ENCODE results near the gene UROC1.

Gene UROC1

DNA sequence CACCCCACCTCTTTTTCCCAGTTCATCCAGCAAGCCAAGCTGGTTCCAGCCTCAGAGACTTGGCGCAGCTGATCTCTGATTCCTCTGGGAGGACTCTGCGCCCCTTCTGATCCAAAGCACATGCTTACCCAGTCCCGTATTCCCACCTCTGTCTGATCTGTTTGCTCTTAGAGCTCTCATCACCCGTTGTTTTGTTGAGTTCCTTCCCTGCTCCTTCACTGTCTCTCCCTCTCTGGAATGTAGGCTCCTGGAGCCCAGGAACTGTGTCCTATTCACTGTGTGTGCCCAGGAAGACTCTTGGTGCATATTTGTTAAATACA is 40.6 kb downstream of the UROC1 start:
- no peak for DNase-seq

DNA sequence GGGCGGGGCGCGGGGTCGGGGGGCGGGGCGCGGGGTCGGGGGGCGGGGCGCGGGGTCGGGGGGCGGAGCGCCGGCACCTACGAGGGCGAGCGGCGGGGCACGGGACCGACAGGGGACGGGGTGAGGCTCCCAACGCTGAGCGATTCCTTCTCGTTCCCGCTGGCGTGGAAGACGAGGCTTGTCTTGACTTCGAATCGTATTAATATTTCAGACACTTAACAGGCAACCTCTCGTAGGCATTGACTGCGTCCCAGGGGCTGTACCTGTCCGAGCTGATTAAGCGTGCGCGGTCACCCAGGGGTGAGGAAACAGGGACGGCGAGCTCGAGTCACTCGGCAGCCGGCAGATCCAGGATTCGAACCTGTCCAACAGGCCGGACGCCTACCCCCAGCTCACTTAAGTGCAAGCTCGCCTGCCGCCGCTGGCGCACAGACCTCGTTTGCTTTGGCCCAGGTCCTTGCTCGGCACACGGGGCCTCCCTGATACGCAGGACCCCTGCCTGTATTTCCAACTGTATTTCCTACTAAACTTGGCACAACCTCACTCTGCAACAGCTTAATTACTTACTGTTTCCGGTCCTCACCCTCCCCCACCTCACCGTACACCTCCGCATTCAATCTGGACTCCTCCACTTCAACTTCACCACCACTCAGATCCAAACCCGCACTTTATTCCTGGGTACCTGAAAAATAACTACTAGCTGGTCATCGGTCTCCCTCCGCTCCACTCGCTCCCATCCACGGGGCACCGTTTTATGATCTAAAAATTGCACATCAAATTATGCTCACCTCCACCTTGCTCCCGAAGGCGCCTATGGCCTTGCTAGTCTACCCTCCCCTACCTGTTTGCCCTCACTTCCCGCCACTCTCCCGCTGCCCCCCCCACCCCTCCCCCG is 41.2 kb downstream of the UROC1 start:
- no peak for DNase-seq

DNA sequence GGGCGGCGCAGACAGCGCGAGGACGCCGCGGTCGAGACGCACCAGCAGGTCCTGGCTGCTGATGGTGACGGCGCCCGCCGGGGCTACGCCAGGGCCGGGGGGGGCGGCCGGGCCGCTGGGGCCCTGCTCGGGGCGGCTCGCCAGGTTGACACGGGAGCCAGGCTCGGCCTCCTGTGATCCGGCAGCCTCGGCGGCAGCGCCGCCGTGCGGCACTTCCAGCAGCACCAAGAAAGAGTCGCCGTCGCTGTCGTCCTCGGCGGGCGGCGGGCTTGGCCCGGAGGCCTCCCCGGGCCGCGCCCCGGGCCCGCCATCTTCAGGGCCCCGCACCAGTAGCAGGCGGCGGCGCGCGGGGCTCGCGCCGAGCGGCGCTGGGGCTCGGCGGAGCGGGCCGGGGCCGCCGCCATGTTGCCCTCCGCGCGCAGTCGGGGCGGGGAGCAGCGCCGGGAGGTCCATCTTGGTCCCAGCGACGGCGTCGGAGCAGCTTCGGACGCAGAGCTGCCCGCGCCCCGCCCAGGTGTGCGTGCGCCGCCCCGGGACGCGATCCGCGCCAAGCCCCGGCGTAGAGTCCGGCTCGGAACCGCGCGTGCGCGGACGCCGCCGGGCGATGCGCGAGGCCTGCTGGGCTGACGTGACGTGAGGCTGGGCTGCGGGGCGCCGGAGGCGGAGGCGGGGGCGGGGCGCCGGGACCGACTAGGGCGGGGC is 42.0 kb downstream of the UROC1 start, which contains the start of gene ZXDC:
TSS of gene ZXDC (minus strand) at position 479 of the 702 bp plus-strand sequence. CDS start at position 453, 26 bp downstream.
- peak; percentile 94 to 96 for DNase-seq

DNA sequence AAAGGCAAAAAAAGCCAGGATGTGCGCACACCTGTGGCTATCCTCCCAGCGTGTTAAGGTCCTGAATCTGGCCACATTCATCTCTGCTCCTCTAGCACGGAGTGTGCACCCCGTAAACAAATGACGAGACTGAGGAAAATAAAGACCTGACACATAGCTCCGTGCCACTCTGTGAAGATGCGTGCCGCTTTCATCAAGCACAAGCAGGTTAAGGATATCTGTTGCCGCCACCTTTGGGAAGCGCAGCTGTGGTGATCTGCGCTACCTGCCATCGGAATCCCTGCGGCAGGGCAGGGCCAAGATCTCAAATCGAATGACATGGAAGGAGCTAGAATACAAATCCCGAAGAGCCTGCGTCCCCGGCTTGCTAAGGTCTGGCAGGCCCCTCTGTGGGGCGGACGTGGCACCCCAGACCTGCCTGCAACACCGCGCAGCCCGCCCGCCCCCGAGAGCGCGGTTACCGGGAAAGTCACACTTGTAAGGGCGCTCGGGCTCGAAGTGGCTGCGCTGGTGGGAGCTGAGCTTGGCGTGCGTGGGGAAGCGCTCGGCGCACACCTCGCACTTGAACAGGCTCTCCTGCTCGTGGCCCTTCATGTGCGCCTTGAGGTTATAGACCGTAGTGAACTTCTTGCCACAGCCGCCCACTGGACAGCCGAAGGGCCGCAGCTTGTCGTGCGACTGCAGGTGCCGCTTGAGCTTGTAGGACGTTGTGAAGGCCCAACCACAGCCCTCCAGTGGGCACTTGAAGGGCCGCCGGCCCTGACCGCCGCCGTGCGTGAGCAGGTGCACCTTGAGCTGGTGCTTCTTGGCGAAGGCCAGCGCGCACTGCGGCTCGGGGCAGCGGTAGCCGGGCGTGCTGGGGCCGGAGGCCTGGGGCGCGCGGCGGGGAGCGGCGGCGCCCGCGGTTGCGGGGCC is 42.8 kb downstream of the UROC1 start:
- peak; percentile 23 to 42 for DNase-seq

DNA sequence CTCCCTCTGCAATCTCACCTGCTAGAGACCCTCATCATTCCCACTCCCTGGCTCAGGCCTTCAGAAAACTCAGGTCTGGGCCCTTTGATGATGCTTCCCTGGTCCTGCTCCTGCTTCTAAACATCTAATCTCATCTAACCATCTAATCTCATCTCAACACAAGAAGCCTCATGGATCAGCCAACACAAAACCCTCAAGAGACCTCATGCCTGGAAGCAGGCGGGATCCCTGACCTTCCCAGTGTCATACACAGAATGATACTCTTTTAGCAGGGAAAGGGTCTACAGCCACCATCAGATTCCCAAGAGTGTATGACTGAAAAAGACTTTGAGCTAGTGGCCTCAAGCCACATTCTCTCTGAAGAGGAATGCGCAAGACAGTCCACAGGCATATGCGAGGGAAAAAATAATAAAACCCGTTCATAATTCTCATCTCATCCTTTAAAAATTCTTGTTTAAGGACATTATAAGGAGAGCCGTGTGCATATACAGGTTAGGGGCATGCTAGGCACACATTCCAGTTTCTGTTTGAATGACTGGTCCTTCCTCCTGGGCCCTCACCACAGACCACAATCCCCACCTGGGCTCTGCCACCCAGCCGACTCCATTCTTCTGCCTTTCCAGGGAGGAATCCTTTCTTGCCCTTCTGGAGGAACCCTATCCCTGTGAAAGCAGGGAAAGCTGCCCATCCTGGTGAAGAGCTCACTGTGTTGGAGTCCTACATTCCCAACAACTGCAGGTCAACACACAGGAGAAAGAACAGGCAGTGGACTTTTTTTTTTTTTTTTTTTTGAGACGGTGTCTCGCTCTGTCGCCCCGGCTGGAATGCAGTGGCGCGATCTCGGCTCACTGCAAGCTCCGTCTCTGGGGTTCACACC is 44.0 kb downstream of the UROC1 start:
- DNase-seq = no peak

DNA sequence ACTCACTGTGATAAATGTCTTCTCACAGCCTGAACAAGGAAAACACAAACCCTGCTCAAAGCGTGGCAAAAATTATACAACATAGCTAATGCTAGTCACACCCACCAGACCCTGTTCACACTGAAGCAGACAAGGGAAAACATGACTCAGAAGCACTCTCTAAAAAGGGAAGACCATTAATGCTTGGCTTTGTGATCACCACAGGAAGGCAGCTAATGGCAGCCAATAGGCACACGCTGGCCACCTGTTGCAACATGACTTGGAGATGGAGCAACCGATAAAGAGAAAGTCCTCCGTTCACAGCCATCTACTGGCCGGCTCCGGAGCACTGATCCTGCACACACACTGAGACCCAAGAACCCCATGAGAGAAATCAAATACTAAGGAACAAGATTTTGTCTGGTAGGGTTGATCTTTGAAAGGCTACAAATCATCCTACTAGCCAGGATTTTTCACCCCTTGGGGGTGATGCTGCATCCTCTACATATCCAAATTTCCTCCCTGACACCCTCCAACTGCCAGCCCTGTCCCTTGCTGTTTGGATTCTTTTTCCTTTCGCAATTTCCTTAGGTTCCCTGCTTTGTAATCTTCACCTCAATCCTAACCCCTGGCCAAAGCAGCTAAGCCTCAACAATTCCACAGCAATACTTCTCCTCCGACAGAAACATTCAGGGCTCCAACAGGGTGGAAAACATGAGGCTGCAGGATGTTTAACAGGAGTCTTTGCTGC is 45.1 kb downstream of the UROC1 start:
- peak; percentile 24 to 76 for DNase-seq

DNA sequence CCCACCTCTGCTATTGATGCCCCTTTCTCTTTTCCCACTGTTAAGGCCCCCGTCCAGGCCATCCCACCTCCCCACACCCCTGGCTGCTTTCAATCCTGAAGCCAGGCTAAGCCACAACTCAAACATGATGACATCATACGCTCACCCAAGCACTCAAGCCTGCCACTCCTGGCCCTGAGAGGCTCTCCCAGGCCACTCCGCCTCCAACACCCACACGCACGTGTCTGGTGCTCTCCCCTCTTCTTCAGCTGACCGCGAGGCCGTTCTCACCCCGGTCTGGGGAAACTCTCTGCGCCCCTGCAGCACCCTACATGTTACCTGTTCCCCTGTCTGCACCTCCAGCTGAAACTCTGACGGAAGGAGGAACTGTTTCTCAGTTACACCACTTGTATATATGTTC is 48.1 kb downstream of the UROC1 start:
- DNase-seq = no peak

DNA sequence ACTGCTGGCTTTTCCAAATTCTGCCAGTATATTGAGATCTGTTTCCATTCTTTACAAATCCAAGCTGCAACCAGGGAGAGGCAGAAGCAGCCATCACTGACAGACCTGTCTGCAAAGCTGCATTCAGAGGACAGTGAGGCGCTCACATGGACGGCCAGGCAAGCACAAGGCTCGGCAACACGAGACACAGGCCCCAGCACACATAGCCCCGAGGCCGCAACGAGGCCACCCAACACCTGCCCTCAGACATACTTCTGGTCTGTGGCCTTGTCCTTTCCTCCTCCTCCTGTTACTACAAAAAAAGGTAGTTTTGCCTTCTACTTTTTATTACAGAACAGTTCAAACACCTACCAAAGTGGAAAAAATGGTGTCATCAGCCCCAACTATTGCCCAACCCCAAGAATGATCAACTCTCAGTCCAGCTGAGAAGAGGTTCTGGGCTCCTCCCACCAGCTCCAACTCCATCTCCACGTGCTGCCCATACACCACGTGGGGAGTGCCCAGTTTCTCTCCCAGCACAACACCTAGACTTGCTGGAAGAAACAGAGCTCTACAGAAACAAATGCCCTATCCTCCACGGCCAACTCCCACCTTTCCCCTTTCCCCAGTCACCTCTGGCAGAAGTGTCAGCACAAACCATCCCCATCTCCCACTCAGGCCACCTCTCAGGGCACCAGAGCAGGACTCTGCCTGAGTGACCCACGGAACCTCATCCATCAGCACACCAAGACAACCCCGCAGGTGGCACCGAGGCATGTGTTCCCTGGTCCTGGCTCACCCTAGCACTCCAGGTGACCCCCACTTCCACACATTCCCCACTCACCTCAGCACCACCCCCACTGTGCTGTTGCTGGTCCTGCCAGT is 49.3 kb downstream of the UROC1 start:
- no peak for DNase-seq

DNA sequence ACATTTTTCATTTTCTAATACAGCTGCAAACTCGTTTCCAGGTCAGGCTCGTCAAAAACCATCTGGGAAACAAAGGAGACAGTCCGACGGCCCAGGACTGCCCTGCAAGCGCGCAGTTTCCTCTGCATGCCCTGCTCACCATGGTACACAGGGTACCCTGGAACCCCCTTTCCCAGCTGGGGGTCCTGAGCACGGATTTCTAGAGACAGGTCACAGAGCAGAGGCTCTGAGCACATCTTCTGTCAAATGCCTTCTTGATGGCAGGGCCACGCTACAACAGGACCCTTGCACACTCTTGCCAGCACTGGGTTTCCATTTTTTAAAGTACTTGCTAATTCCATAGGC is 50.0 kb downstream of the UROC1 start:
- no peak for DNase-seq

DNA sequence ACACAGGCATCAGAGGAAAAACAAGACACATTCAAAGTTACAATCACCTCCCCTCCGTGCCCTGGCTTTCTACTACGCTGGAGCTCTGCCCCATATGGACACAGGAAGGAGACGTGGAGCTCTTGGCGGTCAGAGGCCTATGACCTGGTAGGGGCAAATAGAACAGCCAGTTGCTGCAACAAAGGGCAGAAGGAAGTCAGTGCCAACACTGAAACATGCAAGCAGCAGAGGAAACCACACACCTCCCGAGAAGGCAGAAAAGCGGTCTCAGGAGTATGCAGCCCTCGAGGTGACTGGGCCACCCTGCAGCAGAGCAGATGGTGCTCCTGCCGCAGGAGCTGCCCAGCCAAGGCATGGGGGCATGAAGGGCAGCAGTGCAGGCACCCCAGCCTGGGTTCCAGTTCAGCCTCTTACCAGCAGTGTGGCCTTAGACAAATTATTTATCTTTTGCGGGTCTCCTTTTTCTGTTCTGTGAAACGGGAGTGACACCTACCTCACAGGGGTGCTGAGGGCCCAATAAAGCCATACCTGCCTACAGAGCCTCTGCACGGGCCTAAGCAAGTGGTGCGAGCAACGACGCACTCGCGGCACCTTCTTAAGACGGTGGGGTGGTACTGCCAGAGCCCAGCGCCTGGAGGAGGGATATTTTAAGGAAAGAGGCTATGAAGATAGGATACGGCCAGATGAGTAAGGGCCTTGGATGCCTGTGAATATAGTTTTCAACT is 50.5 kb downstream of the UROC1 start:
- DNase-seq = no peak

DNA sequence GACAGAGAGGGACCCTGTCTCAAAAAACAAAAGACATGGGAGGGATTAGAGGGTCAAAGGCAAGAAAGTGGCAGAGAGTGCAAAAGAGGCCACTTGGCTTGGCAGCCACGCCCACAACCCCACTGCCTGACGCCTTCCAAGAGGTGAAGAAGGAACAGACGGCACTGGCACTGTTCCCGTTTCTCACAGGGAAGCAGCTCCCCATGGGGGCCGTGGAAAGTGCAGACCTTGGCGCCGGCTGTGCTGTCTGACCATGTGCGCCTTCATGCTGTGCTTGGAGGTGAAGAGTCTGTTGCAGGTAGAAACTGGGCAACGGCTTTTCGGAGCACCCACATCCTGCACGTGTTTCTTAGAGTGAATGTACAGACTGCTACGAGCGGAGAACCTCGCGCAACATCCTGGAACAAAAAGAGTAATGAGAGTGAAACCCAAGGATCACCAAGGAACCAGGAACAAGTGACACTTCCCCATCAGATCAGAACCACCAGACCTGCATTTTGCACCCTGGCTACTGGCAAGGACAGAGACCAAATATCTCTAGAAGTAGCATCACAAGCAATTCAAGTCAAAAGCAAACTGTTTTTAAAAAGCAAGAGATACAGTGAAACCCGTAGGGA is 51.5 kb downstream of the UROC1 start:
- no peak for DNase-seq

DNA sequence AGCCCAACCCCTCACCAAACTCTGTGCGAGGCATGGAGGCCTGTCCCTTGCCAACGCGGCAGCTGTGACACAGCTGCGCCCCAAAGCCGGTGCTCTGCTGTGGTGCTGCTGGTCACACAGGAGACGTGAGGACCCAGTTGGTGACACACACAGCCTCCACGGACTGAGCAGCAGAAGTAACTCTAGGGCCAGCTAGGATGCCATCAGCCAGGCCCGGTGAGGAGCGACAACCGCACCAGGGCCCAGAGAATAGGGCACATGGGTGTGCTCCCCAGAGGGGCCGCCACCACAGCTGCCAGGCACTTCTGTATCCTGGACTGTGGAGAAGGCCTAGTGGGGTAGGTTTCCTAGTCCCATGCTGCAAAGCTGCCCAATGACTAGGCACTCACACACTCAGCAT is 52.6 kb downstream of the UROC1 start:
- DNase-seq = no peak

DNA sequence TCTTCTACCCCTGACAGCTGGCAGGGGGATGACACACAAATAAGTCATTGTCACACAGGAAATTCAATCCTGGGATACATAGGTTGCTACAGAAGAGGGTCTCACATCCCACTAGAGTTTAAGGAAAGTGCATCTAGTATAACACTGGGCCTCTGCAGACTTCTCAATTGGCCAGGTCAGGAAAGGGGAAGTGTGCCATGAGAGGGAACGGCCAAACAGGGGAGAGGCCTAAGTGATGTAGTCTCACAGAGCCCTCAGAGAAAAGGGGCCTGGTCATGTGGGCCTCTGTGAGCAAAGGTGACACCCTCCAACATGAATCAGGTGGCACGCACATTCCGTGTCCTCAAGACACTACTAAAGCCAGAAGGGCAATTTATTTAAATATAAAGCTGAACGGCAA is 53.1 kb downstream of the UROC1 start:
- DNase-seq = no peak

DNA sequence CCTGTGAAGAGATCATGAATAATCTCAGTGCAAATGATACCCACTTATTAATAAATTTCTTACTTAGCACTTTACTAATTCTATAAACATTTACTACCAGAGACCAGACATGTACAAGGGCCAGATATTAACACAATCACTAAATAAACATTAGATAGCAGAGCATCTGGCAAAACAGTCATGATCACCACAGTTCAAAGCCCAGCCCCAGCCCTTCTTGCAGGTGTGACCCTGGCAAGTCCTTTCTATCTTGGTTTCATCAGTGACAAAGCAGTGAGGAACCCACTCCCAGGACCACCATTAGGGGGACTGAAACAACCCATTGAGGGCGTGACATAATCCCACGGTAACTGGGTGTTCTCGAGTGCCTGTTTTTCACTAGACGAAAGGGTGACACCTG is 53.5 kb downstream of the UROC1 start:
- DNase-seq = no peak

DNA sequence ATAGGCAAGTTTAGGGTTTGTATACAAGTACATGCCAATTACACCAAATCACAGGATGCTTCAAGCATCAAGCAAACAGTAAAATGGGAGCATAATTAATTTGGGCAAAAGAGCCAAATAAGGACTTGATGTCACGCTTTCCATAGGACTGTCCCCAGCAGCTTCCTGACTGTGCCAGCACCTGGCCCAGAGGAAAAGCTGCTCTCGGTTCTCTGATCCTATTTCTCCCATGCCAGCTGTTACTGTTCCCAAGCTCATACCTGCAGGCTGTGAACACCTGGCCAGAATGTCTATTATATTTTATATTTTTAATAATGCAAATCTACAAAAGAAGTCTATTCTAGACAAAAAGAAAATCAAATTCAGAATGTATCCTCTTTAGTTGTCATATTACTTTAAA is 54.1 kb downstream of the UROC1 start:
- no peak for DNase-seq

DNA sequence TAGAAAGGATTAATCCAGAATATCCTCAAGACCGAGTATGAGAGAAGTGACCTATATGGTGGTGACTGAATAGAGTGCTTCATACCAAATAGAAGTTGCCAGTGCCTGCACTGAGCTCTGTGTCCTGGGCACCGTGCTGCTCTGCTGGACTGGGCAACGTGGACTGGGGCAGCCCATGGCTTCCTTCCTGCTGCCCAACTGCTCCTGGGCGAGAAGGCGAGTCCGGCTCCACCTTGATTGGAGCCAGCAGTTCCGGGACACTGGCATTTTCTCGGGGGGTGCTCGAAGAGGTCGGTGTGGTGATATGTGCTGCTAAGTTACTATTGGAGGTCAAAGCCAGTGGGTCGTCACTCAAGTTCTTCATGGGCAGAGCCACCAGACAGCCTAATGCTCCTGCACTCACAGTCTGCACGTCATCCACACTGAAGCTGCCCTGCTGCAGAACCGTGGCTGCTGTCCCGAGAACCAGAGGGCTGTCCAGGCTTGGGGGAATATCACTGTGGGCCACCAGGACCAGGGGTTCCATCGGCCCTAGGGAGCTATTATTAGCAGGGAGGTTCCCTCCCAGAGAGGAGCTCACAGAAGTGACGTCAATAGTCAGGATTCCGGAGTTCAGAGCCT is 56.0 kb downstream of the UROC1 start:
- no peak for DNase-seq

DNA sequence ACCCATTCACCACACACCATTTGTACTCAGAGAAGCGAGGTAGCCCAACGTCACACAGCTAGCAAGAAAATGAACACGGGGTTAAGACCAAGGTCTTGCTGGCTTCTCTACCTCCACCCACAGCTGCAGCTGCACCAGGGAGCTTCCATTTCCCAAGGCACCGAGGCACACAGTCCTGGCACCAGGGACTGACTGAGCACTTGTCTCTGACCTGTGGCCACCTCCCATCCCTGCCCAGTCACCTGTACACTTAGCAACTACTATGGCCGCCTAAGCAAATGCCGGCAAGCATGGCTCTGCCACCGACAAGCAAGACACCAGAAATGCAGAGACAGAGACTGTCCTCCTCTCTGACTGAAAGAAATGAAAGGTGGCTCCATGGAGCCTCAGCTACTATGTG is 57.2 kb downstream of the UROC1 start:
- DNase-seq = no peak

DNA sequence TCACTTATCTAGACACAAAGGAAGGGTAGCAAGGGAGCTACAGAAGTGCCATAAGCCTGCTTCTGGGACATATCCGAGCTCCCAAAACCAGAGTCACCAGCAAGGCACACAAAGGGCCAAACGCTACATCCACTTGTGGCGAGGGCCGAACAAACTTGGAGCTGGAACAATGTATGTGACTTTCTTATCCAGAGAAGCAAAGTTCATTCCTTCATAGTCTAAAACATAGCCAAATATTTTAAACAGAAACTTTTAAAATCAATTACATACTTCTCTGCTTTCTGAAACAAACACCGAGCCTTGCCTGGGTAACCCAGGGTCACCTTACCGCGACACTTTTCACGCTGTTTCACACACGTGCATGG is 57.8 kb downstream of the UROC1 start:
- no peak for DNase-seq

DNA sequence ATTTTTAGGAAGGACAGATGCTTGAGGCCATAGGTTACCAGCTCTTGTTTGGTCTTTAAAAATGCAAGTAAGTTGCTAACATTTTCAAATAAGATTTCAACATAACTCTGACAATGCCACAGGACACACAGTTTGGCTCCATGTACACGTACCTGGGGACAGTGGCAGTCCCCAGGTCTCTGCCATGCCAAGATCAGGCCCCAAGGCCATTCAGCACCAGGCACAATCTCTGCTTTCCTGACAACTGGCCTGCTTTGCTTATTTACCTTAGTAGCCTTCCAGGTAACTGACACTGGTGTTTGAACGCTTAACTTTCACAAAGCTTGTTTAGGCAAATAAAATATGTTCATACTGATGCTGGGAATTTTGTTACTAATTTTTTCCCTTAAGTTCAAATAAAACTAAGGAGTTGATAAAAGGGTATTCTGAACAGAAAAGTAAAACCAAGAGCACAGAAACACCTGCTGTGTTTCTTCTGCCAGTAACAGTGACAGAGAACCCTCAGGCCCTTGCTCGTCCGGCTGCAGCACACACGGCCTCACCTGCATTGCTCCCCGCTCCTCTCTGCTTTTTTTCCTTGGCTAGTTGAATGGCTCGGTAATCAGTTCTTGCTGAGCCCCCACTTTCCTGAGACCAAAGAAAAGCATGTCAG is 58.3 kb downstream of the UROC1 start:
- no peak for DNase-seq
